Measurements from ENCODE around the gene MRTFB. TPM values are rescaled to one million over a fixed set of nuclear protein-coding genes. Genes with fewer than 3 reads are reported as not detected.

Gene MRTFB
- total and polyA plus RNA-seq, 2 of the 13 experiments (the other 11 are each of a cell fraction or from before 2014, with no cell fraction given) = 11.4 to 14.0 TPM

DNA sequence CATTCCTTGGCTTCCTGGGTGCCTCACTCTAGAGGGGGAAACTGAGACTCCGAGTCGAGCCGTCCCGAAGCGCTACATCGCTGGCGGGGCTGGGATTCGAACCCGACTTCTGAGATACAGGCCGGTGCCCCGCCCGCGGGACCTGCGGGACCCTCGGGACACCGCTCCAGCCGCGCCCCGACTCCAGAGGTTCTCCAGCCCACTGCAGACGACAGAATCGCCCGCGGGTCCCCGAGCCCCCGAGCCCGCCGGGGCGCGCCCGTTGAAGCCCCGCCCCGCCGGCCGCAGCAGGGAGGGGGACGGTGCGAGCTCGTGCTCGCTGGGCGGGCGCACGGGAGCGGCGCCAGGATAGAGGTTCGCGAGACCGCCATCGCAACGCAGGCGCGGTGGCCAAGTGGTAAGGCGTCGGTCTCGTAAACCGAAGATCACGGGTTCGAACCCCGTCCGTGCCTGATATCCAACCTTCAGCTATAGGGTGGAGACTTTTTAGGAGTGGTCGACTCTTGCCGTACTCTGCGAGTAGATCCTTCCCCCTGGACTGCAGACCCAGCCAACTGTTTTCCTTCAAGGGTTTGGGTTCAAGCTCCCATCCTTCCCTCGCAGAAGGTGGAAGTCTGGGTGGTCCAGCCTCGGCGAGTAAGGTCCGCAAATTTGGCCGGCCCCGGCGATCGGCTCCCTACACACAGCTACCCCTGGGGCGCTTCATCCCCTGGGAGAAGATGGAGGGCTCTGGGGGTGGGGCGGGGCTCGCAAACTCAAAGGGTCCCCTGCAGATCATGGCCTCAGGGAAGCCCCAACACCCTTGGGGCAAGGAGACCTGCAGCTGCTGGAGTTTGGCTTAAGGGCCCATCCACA lies 214.6 kb downstream of the MRTFB start (continued):
- 0 out of 2 replicates have a peak, but pooled peaks have one; percentile 85 for TF ChIP-seq ZNF234 (CRISPR knock-in tag; conservative IDR thresholded peaks at IDR 0.05)
- peak; percentile 94 for TF ChIP-seq ZNF557 (CRISPR knock-in tag; IDR thresholded peaks at IDR 0.05)
- TF ChIP-seq SRSF4 (IDR thresholded peaks at IDR 0.05; ENCODE audit: low read depth, low read length, poor library complexity, severe bottlenecking) = no peak
- peak; percentile 51; the same call in 1 of the 2 replicates for TF ChIP-seq ZBTB21 (CRISPR knock-in tag; IDR thresholded peaks at IDR 0.05)
- TF ChIP-seq FOXM1 (CRISPR knock-in tag; IDR thresholded peaks at IDR 0.05) = peak; percentile 90; the same call in 1 of the 2 replicates
- peak; percentile 88 for TF ChIP-seq ESRRA (CRISPR knock-in tag; IDR thresholded peaks at IDR 0.05; ENCODE audit: low read depth)
- peak; percentile 83; the same call in 1 of the 2 replicates for TF ChIP-seq ZNF567 (CRISPR knock-in tag; IDR thresholded peaks at IDR 0.05; ENCODE audit: borderline replicate concordance)
- no peak for TF ChIP-seq ZNF296 (CRISPR knock-in tag; conservative IDR thresholded peaks at IDR 0.05)
- TF ChIP-seq MEIS1 (CRISPR knock-in tag; IDR thresholded peaks at IDR 0.05; ENCODE audit: borderline replicate concordance) = peak; percentile 95; the same call in 1 of the 2 replicates
- TF ChIP-seq ZNF274 (CRISPR knock-in tag; IDR thresholded peaks at IDR 0.05) = peak; percentile 92
- peak; percentile 86; the same call in 1 of the 2 replicates for TF ChIP-seq ZSCAN20 (CRISPR knock-in tag; IDR thresholded peaks at IDR 0.05; ENCODE audit: borderline replicate concordance)
- TF ChIP-seq, protein P1, sequence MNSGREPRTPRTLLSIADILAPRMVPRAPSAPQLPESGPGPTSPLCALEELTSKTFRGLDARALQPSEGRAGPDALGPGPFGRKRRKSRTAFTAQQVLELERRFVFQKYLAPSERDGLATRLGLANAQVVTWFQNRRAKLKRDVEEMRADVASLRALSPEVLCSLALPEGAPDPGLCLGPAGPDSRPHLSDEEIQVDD (CRISPR knock-in tag; IDR thresholded peaks at IDR 0.05; ENCODE audit: borderline replicate concordance) = no peak
- TF ChIP-seq ZNF577 (CRISPR knock-in tag; IDR thresholded peaks at IDR 0.05; ENCODE audit: borderline replicate concordance, low read depth) = no peak
- peak; percentile 98 for TF ChIP-seq IRF2 (CRISPR knock-in tag; IDR thresholded peaks at IDR 0.05)
- peak; percentile 52; the same call in 1 of the 2 replicates for TF ChIP-seq ZNF83 (CRISPR knock-in tag; IDR thresholded peaks at IDR 0.05; ENCODE audit: borderline replicate concordance)
- TF ChIP-seq, protein P2, sequence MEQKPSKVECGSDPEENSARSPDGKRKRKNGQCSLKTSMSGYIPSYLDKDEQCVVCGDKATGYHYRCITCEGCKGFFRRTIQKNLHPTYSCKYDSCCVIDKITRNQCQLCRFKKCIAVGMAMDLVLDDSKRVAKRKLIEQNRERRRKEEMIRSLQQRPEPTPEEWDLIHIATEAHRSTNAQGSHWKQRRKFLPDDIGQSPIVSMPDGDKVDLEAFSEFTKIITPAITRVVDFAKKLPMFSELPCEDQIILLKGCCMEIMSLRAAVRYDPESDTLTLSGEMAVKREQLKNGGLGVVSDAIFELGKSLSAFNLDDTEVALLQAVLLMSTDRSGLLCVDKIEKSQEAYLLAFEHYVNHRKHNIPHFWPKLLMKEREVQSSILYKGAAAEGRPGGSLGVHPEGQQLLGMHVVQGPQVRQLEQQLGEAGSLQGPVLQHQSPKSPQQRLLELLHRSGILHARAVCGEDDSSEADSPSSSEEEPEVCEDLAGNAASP (CRISPR knock-in tag; IDR thresholded peaks at IDR 0.05; ENCODE audit: borderline replicate concordance) = peak; percentile 91
- peak; percentile 95 for TF ChIP-seq ZNF564 (CRISPR knock-in tag; IDR thresholded peaks at IDR 0.05)
- peak; percentile 95; the same call in 1 of the 2 replicates for TF ChIP-seq RARG (CRISPR knock-in tag; IDR thresholded peaks at IDR 0.05; ENCODE audit: low read depth)
- TF ChIP-seq ZNF317 (CRISPR knock-in tag; IDR thresholded peaks at IDR 0.05) = peak; percentile 46; the same call in 1 of the 2 replicates
- 0 out of 2 replicates have a peak, but pooled peaks have one; percentile 78 for TF ChIP-seq STAT5B (CRISPR knock-in tag; IDR thresholded peaks at IDR 0.05)
- peak; percentile 54; the same call in 1 of the 2 replicates for TF ChIP-seq TAF1 (CRISPR knock-in tag; IDR thresholded peaks at IDR 0.05)
- TF ChIP-seq DNMT1 (CRISPR knock-in tag; IDR thresholded peaks at IDR 0.05) = peak; percentile 100
- TF ChIP-seq, protein P3, sequence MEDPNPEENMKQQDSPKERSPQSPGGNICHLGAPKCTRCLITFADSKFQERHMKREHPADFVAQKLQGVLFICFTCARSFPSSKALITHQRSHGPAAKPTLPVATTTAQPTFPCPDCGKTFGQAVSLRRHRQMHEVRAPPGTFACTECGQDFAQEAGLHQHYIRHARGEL (CRISPR knock-in tag; IDR thresholded peaks at IDR 0.05) = no peak
- TF ChIP-seq SKI (IDR thresholded peaks at IDR 0.05; ENCODE audit: partially characterized antibody) = peak; percentile 91
- TF ChIP-seq ZBTB7B (CRISPR knock-in tag; IDR thresholded peaks at IDR 0.05) = peak; percentile 98
- TF ChIP-seq, protein P4, sequence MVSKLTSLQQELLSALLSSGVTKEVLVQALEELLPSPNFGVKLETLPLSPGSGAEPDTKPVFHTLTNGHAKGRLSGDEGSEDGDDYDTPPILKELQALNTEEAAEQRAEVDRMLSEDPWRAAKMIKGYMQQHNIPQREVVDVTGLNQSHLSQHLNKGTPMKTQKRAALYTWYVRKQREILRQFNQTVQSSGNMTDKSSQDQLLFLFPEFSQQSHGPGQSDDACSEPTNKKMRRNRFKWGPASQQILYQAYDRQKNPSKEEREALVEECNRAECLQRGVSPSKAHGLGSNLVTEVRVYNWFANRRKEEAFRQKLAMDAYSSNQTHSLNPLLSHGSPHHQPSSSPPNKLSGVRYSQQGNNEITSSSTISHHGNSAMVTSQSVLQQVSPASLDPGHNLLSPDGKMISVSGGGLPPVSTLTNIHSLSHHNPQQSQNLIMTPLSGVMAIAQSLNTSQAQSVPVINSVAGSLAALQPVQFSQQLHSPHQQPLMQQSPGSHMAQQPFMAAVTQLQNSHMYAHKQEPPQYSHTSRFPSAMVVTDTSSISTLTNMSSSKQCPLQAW (CRISPR knock-in tag; IDR thresholded peaks at IDR 0.05) = peak; percentile 82
- TF ChIP-seq HMGA1 (CRISPR knock-in tag; conservative IDR thresholded peaks at IDR 0.05) = 0 out of 2 replicates have a peak, but pooled peaks have one; percentile 55

Measured in HepG2 (cell line).